VCaP (cell line): ENCODE measurements around the gene PIK3C2G.

ENCODE experiments used
- H3K27ac ChIP-seq: fragments of 450-650 bp; 2 replicates; pipeline ENCODE4 v1.5.1; 2017
- TF ChIP-seq, protein P1 (sequence below): fragments of 450-650 bp; conservative IDR thresholded peaks from 2 replicates; pipeline ENCODE4 v1.5.1; 2017; ENCODE audit warnings: mild to moderate bottlenecking, moderate library complexity

The PIK3C2G gene

DNA sequence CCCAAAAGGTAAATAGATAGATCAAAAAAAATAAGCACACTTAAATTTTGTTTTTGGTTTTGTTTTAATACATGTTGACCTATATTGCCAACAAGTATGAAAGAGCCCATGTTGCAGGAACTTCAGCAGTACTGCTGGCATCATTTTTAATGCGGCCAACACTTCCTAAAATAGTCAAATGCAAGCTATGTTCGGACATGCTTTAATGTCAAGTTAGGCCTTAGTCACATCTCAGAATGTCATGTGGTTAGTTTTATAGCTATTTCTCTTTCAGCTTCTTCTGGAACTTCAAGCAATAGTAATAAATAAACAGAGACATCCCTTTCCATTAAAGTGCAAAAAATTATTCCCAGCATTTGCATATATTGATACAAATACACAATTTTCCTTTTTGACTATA, 153.4 kb downstream of the PIK3C2G start:
- no peak overlapping the region for H3K27ac ChIP-seq
- TF ChIP-seq, protein P1, sequence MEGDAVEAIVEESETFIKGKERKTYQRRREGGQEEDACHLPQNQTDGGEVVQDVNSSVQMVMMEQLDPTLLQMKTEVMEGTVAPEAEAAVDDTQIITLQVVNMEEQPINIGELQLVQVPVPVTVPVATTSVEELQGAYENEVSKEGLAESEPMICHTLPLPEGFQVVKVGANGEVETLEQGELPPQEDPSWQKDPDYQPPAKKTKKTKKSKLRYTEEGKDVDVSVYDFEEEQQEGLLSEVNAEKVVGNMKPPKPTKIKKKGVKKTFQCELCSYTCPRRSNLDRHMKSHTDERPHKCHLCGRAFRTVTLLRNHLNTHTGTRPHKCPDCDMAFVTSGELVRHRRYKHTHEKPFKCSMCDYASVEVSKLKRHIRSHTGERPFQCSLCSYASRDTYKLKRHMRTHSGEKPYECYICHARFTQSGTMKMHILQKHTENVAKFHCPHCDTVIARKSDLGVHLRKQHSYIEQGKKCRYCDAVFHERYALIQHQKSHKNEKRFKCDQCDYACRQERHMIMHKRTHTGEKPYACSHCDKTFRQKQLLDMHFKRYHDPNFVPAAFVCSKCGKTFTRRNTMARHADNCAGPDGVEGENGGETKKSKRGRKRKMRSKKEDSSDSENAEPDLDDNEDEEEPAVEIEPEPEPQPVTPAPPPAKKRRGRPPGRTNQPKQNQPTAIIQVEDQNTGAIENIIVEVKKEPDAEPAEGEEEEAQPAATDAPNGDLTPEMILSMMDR = no peak

DNA sequence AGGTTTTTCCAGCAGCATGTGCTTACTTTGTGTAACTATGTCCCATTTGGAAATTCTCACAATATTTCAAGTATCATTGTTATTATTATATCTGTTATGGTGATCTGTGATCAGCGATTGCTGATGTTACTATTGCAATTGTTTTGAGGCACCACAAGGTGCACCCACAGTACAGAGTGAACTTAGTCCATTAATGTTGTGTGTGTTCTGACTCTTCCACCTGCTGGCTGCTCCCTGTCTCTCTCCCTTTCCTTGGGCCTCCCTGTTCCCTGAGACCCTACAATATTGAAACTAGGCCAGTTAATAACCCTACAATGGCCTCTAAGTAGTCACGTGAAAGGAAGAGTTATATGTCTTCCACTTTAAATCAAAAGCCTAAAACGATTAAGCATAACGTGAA, 153.9 kb downstream of the PIK3C2G start:
- H3K27ac ChIP-seq = no peak overlapping the region
- TF ChIP-seq, protein P1 = no peak

DNA sequence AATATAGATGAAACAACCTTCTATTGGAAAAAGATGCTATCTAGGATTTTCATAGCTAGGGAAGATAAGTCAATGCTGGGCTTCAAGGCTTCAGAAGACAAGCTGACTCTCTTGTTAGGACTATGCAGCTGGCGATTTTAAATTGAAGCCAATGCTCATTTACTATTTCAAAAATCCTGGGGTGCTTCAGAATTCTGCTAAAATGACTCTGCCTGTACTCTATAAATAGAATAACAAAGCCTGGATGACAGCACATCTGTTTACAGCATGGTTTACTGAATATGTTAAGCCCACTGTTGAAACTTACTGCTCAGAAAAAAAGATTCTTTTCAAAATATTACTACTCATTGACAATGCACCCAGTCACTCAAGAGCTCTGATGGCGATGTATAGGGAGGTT, 155.1 kb downstream of the PIK3C2G start:
- TF ChIP-seq, protein P1 = no peak
- H3K27ac ChIP-seq = no peak overlapping the region

DNA sequence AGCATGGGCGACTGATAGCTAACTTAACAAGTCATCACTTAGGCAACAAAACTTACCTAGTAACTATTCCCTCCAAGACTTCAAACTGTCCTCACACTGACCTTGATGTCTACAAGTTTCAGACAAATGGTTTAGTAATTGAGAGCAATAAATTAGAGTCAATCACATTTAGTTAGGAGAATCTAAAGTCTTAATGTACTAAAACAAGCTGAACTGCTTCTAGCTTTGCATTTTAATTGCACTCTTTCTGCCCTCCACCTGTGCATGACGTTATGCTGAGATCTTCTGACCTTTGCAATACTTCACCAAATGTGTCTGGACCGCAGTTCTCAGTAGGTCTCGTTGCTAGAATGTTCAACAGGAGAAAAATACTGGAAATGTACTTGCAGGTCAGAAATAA, 158.0 kb downstream of the PIK3C2G start:
- no peak overlapping the region for H3K27ac ChIP-seq
- TF ChIP-seq, protein P1 = no peak

DNA sequence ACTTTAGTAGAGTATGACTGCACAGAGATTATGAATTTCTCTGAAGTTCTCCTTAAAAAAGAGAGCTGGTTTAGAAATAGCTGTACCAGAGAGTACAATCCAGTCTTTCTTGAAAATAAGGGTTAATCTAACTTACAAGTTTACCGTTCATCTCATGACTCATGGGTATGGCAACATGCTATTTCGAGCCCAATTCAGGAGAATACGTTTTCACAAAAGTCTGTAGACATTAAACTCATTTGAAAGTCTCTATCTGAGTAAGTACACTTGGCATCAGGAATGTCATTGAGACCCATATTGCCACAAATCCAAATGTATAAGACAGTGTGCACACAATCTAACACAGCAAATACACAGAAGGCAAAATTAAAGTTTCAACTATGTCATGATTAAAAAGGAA, 160.5 kb downstream of the PIK3C2G start:
- TF ChIP-seq, protein P1 = no peak
- H3K27ac ChIP-seq = no peak overlapping the region

DNA sequence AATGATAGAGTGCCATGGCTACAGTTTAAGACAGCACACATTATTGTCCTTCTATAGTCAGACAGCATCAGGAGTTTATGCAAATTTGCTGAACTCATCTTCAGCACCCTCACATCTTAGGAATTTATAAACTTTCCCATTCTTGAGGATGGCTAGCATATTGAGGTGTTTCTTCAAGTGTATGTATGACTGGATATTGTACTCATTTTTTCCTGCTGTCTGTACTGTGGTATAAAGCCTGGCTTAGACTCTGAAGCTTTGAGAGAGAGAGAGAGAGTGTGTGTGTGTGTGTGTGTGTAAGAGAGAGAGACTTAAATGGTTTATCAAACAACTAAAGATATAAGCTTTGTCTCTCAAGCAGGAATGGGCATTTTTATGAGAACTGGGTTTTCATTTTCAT, 161.6 kb downstream of the PIK3C2G start:
- H3K27ac ChIP-seq = no peak overlapping the region
- TF ChIP-seq, protein P1 = no peak

DNA sequence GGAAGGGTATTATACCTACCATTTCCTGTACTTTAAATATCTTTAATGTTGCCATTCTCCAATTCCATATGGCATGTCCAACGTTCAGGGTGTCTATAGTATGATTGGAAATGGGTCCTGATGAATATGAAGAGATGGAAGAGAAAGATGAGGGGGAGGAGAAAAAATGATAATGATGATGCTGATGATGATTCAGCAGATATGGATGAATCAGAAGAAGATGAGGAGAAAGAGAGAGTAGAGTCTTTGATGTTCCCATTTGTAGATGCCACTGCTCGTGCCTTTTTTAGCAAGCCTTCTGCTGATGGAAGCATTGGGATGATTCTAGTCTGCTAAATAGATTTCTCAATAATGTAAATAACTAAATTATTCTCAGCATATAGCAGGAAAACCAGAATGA, 163.5 kb downstream of the PIK3C2G start:
- TF ChIP-seq, protein P1 = no peak

DNA sequence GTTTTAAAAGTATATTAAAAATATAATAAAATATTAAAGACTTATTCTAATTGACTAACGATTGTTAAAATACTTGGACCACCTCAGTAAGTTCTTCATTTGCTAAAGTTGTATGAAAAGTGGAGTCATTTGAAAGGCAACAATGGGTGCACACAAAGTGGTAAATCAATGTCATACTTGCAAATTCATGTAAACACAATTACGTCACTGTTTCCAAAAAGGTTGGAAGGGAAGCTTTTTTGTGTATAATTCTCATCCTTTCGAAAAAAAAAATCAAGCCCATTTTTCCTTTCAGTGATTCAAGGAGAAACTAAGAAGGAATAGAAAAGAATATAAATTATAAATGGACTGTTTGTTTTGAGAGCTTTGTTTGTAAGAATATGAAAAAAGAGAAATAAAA, 166.2 kb downstream of the PIK3C2G start:
- TF ChIP-seq, protein P1 = no peak
- H3K27ac ChIP-seq = no peak overlapping the region

More for the DNA sequence above, 163.5 kb downstream of the PIK3C2G start:
- no peak overlapping the region for H3K27ac ChIP-seq
